ENCODE data around the gene IGSF6.

GRCh38 chr16:21654466-21654865 is 2.1 kb upstream of the IGSF6 start:
- no peak for TF ChIP-seq CTCF (IDR thresholded peaks at IDR 0.05)
- TF ChIP-seq POLR2AphosphoS5 (IDR thresholded peaks at IDR 0.05), result no peak
- no peak for TF ChIP-seq EP300 (IDR thresholded peaks at IDR 0.05)
- TF ChIP-seq POLR2A (IDR thresholded peaks at IDR 0.05), result no peak
